NT2/D1 (cell line): ENCODE measurements around the gene RAB31.
"Not testable (repeated sequence)": the region's sequence is repeated elsewhere in the genome, so short reads cannot be mapped to it uniquely, and the experiment has no call there.

Source experiments
- DNase-seq: peaks from one replicate; pipeline ENCODE4 v3.0.0-alpha.2; 2011; ENCODE audit warnings: low read depth, low spot score
- H3K27me3 ChIP-seq: 2 replicates; pipeline ENCODE4 v1.6.0; 2011; ENCODE audit warnings: mild to moderate bottlenecking; ENCODE audit not compliant: insufficient read length, insufficient read depth
- H3K36me3 ChIP-seq: 2 replicates; pipeline ENCODE4 v1.6.1; 2011; ENCODE audit warnings: mild to moderate bottlenecking, low read length, mixed read lengths; ENCODE audit not compliant: insufficient read depth, insufficient read length
- H3K4me1 ChIP-seq: 2 replicates; pipeline ENCODE4 v1.5.1; 2011; ENCODE audit not compliant: insufficient read depth, insufficient read length
- H3K4me3 ChIP-seq: 2 replicates; pipeline ENCODE4 v1.5.1; 2011; ENCODE audit warnings: low read depth; ENCODE audit not compliant: insufficient read length
- H3K9ac ChIP-seq: 2 replicates; pipeline ENCODE4 v1.6.0; 2011; ENCODE audit warnings: low read depth; ENCODE audit not compliant: insufficient read length
- H3K9me3 ChIP-seq: 2 replicates; pipeline ENCODE4 v1.5.1; 2011; ENCODE audit warnings: mild to moderate bottlenecking, low read length; ENCODE audit not compliant: insufficient read depth
- SUZ12 ChIP-seq: IDR thresholded peaks from 2 replicates; pipeline ENCODE4 v1.6.1; 2011; ENCODE audit not compliant: insufficient read length, insufficient read depth; ENCODE audit errors: extremely low read depth
- YY1 ChIP-seq: IDR thresholded peaks from 2 replicates; pipeline ENCODE4 v1.6.1; 2011; ENCODE audit not compliant: insufficient read length, insufficient read depth
- ZNF274 ChIP-seq: IDR thresholded peaks from 2 replicates; pipeline ENCODE4 v1.6.1; 2011; ENCODE audit warnings: mild to moderate bottlenecking, low read depth, low read length

RAB31 gene

DNA sequence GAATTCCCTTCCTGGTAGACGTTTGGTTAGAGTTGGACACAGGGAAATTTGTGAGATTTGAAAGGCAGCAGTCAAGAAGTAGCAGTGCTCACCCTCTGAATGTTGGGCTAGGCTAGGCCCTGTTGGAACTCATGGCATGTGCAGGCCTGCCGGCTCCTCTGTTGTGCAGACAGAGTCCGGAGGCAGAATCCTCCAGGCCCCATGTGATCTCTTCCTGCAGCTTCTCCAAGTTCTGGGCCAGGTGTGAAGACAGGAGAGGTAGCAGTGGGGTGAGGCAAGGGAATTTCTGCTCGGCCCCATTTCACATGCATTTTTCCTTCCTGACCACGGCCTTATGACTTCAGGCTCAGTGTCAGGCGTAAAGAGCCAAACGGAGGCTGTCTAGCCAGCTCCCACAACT is 36.9 kb upstream of the RAB31 start:
- H3K27me3 ChIP-seq: no peaks in the 10 kb centered on the region
- H3K9ac ChIP-seq: no peak overlapping the region
- TF ChIP-seq YY1: no peak
- no peak for TF ChIP-seq SUZ12
- no peak for TF ChIP-seq ZNF274
- no peak for DNase-seq
- no peaks in the 10 kb centered on the region for H3K9me3 ChIP-seq
- H3K4me3 ChIP-seq: no peak overlapping the region
- H3K36me3 ChIP-seq: no peaks in the 10 kb centered on the region
- no peaks in the 10 kb centered on the region for H3K4me1 ChIP-seq

DNA sequence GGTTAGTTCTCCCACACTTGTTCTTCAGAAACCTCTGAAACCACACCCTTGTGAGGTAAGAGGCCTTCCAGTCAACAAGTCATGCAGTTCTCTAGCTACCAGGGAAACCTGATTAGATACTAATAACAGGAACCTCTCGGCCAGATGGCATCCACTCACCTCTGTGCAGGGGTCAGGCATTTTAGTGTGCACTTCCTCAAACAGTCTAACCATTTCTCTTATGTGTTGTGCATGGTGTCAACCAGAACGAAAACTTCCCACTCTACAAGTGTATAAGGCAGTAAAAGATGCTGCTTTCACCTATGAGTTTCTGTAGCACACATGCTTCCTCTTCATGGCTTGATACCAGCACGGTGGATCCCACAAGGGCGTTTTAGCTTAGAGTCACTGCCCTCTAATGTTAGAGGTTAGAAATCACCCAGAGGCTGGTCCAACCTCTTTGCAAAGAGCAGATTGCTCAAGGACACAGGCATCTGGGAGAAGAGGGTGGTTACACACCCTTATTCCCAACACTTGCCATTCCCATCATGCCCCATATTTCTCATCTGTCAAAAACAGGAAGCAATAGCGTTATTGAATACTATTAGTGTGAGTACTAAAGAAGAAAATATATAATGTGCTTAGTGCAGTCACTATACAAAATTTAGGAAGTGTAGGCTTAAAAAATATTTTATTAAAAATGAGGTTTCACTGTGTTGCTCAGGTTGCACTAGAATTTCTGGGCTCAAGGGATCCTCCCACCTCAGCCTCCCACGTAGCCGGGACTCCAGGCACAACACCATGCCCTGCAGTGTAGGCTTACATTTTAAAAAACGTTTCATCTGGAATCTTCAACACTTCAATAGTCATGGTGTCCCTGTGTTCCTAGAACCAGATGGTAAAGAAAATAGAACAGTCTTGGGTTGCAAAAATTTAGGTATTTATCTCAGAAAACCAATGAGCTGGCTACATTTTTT is 34.5 kb upstream of the RAB31 start:
- H3K9ac ChIP-seq: no peak overlapping the region
- peak; percentile 20 for DNase-seq

GRCh38 chr18:9678216-9678615 is 29.9 kb upstream of the RAB31 start:
- not testable (repeated sequence) for H3K4me3 ChIP-seq, H3K9ac ChIP-seq, H3K9me3 ChIP-seq, DNase-seq, H3K27me3 ChIP-seq, H3K36me3 ChIP-seq, H3K4me1 ChIP-seq

More for the DNA sequence above, 34.5 kb upstream of the RAB31 start:
- TF ChIP-seq ZNF274 (no peak), YY1 (no peak), SUZ12 (no peak)
- Histone ChIP-seq H3K4me3 (no peak overlapping the region), H3K9me3 (no peaks in the 10 kb centered on the region), H3K36me3 (no peaks in the 10 kb centered on the region), H3K27me3 (no peaks in the 10 kb centered on the region), H3K4me1 (no peaks in the 10 kb centered on the region)

DNA sequence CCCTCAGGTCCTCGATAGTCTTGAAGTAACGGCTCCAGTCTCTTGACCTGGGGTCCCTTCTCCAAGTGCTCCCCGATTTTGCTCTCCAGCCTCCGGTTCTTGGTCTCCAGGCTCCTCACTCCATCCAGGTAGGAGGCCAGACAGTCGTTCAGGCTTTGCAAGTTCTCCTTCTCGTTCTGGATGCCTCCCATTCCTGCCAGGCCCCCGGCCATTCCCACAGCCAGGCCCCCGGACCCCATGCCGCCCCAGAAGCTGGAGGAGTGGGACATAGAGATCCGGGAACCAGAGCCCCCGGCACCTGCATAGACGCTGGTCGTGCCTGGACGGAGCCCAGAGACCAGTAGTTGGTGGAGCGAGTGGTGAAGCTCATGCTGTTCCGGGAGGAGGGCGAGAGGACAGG is 29.0 kb upstream of the RAB31 start:
- TF ChIP-seq YY1: no peak
- TF ChIP-seq ZNF274: no peak
- TF ChIP-seq SUZ12: no peak
- H3K36me3 ChIP-seq: no peaks in the 10 kb centered on the region
- H3K9me3 ChIP-seq: no peaks in the 10 kb centered on the region
- H3K4me3 ChIP-seq: no peak overlapping the region
- no peaks in the 10 kb centered on the region for H3K4me1 ChIP-seq
- DNase-seq: no peak
- no peak overlapping the region for H3K9ac ChIP-seq
- no peaks in the 10 kb centered on the region for H3K27me3 ChIP-seq

DNA sequence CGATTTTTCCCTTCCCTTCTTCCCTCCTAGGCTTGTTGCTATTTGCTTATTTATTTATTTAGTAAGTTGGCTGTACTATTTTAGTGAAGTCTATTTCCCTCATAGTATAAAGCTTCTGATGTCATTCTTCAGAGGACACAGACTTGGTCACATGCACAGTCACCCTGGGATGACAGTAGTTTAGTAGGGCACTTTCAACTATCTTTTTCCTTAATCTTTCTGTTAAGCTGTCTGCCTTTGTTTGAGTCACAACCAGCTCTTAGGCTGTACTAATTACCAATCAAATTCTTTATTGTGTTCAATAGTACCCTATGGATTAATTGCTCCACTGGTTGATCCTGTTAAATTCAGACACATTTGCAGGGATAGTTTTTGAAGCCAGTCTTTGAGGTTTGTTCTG is 26.9 kb upstream of the RAB31 start:
- Histone ChIP-seq H3K9ac (no peak overlapping the region), H3K4me3 (no peak overlapping the region), H3K4me1 (peaks cover 2% of the 10 kb centered on the region), H3K27me3 (no peaks in the 10 kb centered on the region), H3K36me3 (no peaks in the 10 kb centered on the region), H3K9me3 (no peaks in the 10 kb centered on the region)
- TF ChIP-seq YY1 (no peak), ZNF274 (no peak), SUZ12 (no peak)
- DNase-seq: no peak

- Histone ChIP-seq H3K36me3 (no peaks in the 10 kb centered on the region), H3K4me3 (no peak overlapping the region), H3K27me3 (no peaks in the 10 kb centered on the region), H3K4me1 (peaks cover 2% of the 10 kb centered on the region), H3K9me3 (no peaks in the 10 kb centered on the region), H3K9ac (no peak overlapping the region)
- TF ChIP-seq YY1: no peak
- TF ChIP-seq ZNF274: no peak
- no peak for TF ChIP-seq SUZ12
- DNase-seq: no peak
Measured at GRCh38 chr18:9682572-9682971, 25.5 kb upstream of the RAB31 start.

GRCh38 chr18:9683418-9684396 is 24.4 kb upstream of the RAB31 start:
- Histone ChIP-seq H3K4me1 (peaks cover 2% of the 10 kb centered on the region), H3K4me3 (no peak overlapping the region), H3K9me3 (no peaks in the 10 kb centered on the region), H3K36me3 (no peaks in the 10 kb centered on the region), H3K27me3 (no peaks in the 10 kb centered on the region), H3K9ac (no peak overlapping the region)
- TF ChIP-seq YY1 (no peak), SUZ12 (no peak), ZNF274 (no peak)
- no peak for DNase-seq
